Stimulated activated CD4-positive, alpha-beta T cell treated with anti-CD3 and anti-CD28 coated beads, Interleukin-12 subunit alpha, Interleukin-12 subunit beta, amount 100 ng/mL, for 24 hours (primary cell): ENCODE measurements around the gene MAP6.

Source experiments
- DNase-seq, 2 experiments: peaks; one replicate each; pipeline ENCODE4 v3.0.0-alpha.2; 2020; ENCODE audit warnings: low read depth in 2 of 2

Gene MAP6

GRCh38 chr11:75667255-75667830 lies 1.5 kb downstream of the MAP6 start:
- DNase-seq, result no peak

DNA sequence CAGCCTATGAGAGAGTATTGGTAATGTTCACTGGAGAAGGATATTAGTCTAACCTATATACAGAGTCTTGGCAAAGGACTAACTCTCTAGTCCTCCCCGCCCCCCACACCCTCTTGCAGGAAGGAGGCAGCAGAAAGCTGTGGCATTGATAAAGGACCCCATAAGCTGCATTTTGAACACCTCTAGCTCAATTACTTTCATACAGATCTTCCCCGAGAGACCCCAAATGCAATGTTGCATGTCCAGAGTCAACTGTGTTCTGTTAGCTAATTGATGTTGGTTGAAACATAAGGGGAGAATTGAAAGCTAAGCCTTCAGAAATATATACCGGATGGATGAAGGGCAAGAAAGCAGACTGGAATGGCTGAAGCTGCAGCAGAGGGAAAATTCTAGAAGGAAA lies 2.8 kb downstream of the MAP6 start:
- no peak for DNase-seq

DNA sequence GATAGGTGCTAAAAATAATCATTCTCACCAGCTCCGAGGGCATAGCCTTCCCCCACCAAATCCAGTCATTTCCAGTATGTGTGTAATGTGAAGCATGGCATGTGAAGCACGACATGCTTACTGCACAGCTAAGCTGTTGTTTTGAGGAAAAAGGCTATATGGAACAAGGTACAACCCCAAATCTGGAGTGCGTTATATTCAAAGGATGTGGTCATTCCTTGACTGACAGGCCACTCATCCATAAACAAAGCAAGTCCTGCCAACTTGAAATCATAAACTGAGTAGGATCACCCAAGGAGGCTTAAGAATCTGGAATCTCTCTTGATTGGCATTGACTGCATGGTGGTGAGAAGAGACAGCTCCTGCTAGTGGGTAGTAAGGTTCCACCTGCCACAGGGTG lies 3.7 kb downstream of the MAP6 start:
- DNase-seq, result no peak

DNA sequence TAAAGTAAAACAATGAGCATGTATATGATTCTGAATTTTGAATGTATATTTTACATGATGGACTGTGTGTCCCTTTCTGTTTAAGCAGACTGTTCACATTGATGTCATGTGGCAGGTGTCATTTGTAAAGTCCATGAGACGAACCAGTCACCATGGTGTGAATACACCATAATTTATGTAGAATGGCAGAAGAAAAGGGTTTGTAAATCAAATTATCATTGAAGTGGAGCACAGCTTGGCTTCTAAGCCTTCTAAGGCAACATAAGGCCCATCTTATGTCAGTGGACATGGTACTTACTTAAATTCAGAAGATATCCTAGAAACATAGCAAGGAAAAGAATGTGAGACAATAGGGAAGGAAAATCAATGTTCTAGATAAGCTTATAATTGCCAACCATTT lies 4.4 kb downstream of the MAP6 start:
- no peak for DNase-seq

GRCh38 chr11:75663808-75664207 lies 5.0 kb downstream of the MAP6 start:
- DNase-seq, result no peak

DNA sequence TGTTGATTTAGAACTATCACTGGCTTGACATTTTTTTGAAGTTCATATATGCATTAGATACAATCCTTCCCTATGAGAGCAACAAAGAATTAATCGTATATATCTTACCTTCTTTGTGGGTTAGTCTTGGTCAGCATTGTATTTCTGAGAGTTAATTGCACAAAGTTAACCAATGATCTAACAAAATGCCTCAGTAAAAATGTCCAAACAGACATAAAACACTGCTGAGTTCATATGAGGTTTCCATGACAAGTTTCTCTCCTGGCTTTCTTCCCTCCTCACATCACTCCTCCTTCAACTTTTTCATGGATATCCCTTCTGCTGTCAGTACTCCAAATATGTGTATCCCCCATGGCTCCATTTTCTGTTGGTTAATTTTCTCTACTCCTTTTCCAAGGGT lies 9.0 kb downstream of the MAP6 start:
- DNase-seq, result no peak

- no peak for DNase-seq
These were observed 12.7 kb downstream of the MAP6 start for GRCh38 chr11:75656044-75656727.

DNA sequence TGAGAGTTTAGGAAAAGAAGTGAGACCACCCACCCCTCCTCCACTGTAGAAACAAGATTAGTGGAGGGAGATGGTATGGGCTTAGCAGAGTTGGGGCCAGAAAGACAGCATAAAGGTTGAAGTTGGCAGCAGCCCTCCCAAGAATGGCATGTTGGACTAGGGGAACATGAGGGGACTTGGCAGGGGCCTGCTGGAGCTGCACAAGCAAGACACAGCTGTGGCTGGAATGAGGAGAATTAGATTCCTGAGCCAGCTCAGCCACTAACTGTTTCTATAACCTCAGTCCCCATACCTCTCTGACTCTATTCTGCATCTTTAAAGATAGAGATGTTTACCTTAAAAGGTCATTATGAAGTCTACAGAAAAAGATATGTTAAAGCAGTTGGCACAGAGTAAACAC lies 13.2 kb downstream of the MAP6 start:
- no peak for DNase-seq

- DNase-seq, result no peak
These were observed 14.5 kb downstream of the MAP6 start for GRCh38 chr11:75654314-75654713.

DNA sequence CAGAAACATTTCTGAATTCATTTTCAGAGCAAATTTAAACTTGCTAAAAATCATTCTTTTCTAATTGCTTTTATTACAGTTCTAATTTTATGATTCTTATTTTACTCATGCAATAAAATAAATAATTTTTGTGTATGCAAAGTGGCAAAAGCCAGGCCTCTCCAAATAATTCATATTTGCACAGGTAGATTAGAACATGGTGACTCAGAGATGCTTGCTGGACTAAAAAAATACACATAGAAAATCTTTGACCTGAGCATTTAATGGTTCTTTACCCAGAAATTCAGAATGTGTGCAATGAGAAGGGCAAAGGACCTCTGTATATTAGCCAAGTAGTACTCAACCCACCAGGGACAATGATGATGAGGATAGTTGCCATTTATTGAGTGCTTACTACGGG lies 15.3 kb downstream of the MAP6 start:
- no peak for DNase-seq

DNA sequence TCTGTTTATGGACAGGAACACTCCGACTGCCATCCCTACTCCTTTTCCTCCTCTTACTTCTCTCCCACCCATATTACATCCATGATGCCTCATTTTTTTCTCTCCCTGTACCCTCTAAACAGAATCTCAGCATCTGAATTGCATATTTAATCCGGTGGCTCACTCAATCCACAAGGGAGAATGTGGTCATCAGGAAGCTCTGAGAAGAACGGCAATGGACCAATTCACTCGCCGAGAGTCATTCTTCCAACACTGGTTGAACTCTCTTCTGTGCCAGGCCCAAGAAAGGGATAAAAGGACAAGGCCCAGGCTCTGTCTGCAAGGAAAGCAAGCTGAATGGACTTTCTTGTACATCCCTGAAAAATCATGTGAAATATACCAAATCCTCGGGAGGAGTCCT lies 15.9 kb downstream of the MAP6 start:
- DNase-seq, result no peak

DNA sequence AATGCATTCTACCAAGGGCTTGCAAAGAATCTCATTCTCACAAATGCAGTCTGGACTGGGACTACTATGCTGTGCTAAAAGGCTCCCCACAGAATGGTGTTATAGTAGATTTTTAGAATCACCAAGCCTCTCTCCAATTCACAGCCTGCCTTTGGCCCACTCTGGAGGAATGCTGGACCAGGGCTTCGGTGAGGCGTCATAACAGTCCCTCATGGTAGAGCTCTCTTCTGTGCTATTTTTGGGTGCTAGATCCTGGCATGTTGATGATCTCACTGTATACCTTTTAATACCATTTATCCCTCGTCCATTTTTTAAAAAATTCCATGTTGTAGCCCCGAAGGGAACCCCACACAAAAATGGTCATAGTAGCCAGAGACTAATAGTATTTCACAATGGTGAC lies 17.6 kb downstream of the MAP6 start:
- no peak for DNase-seq

DNA sequence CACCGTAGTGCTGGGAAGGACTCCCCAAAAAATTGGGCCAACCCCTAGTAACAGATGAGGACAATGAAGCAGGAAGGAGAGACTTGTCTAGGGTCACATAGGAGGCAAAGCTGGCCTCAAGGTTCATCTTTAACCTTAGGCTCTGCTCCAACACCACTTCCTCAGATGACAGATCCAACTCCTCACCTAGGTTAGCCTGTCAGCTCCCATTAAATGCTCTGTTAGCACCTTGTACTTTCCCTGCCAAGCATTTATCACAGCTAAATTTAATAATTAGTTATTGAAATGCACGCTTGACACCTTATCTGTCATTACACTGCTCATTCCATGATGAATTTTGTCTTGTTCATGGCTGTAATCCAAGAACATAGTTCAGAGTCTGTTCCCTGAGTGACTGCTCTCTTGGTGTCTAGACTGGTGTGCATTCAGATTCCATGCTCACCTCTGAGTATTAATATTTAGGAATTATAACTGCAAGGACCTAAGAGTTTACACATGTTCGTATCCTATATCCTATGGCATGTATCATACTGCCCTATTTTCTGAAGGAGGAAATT lies 18.6 kb downstream of the MAP6 start:
- no peak for DNase-seq

GRCh38 chr11:75644946-75645345 lies 23.9 kb downstream of the MAP6 start:
- DNase-seq, result no peak

GRCh38 chr11:75644370-75644769 lies 24.5 kb downstream of the MAP6 start:
- DNase-seq, result no peak

GRCh38 chr11:75642402-75643113 lies 26.3 kb downstream of the MAP6 start:
- DNase-seq, result no peak

DNA sequence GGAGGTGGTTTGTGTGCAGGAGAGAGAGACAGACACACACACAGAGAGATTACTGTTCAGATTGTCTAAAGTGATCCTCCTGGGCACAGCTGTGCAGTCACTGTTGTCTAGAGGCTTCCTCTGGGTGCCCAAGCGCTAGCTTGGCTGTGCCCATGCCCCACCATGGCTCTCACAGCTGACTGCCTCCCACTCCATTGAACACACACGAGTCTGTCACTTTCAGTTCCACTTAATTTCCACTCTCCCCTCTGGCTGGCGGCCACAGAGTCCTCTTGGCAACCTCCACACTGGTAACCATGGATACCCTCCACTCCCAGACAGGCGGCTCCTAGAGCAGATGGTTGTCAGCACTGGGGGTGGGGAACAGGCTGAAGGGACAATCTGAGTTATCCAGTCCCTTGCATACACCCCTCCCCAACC lies 29.1 kb downstream of the MAP6 start:
- no peak for DNase-seq

- no peak for DNase-seq
These were observed 30.8 kb downstream of the MAP6 start for GRCh38 chr11:75637998-75638397.

GRCh38 chr11:75635066-75635862 lies 33.6 kb downstream of the MAP6 start:
- DNase-seq, result no peak

GRCh38 chr11:75633409-75634066 lies 35.3 kb downstream of the MAP6 start:
- DNase-seq, result no peak

DNA sequence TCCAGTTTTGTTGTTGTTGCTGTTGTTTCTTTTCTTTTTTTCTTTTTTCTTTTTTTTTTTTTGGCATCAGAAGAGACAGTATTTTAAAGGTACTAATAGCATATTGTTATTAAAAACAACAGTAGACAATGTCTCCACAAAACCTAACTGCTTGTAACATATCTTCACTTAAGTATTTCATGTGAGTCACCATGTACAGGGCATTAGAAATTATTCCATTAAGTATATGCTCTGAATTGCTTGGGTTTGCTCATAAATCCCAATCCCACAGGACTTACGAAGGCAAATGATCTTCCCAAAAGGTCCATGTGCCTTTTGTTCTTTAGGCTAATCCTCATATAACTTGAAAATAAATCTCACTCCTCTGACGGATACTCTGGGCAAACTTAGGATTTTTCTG lies 35.9 kb downstream of the MAP6 start:
- no peak for DNase-seq

DNA sequence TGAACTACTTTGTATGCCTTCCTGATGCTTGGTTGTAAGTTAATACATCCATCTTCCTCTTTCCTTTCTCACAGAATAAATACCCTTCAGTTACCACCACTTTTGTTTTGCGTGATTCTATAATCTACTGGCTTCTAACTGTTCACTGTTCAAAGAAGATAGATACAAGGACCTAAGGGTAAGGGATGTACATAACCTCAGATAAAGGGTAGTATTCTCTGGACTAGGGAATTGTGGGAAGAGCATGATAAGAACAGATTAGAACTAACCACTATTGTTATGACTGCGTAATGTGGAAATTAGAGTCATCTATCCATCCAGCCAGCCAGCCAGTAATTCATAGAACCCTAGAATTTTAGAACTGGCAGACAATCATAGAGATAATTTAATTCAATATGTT lies 36.4 kb downstream of the MAP6 start:
- no peak for DNase-seq
